H1 (cell line): Measurements from ENCODE around the gene IL19.

Experiments
- BRCA1 ChIP-seq: IDR thresholded peaks from 2 replicates; pipeline ENCODE4 v1.6.1; 2012; ENCODE audit warnings: low read depth, low read length, improper control_type of control experiment
- CTCF ChIP-seq, 3 experiments: IDR thresholded peaks; 1 replicate in 2 of 3; 2 replicates in 1 of 3; pipeline versions ENCODE4 v1.5.1 to v1.6.1; 2011; ENCODE audit warnings: low read length in 3 of 3, mild to moderate bottlenecking in 3 of 3, inconsistent platforms in 2 of 3, low read depth in 1 of 3, moderate library complexity in 1 of 3; ENCODE audit not compliant: insufficient read depth in 1 of 3; ENCODE audit errors: control extremely low read depth in 1 of 3
- SP1 ChIP-seq: IDR thresholded peaks from 2 replicates; pipeline ENCODE4 v1.6.1; 2011; ENCODE audit warnings: low read depth, low read length

GRCh38 chr1:206757524-206758266, 12.9 kb upstream of the IL19 start:
- TF ChIP-seq CTCF (IDR thresholded peaks at IDR 0.05; ENCODE audit: control extremely low read depth in 1 of 3, insufficient read depth in 1 of 3, low read depth in 1 of 3, low read length in 3 of 3) (no peak), SP1 (no peak), BRCA1 (no peak)
